Measurements from ENCODE around the gene SPRING1. TPM values are rescaled to one million over a fixed set of nuclear protein-coding genes. Genes with fewer than 3 reads are reported as not detected.

The SPRING1 gene
- total and polyA plus RNA-seq, 4 donors = 6.0 to 11.7 (median 8.4) TPM

- no peak for TF ChIP-seq SP1 (IDR thresholded peaks at IDR 0.05)
- TF ChIP-seq HNF4G (IDR thresholded peaks at IDR 0.05) = no peak
- Histone ChIP-seq H3K27me3 (ENCODE audit: control insufficient read depth in 4 of 4, insufficient read depth in 4 of 4, low read length in 3 of 4) (no peaks in the 10 kb centered on the region), H3K4me1 (ENCODE audit: control insufficient read depth in 4 of 4, insufficient read depth in 4 of 4, low read length in 3 of 4) (no peaks in the 10 kb centered on the region), H3K36me3 (ENCODE audit: control insufficient read depth in 4 of 4, insufficient read depth in 3 of 4, low read depth in 1 of 4, low read length in 3 of 4) (no peaks in the 10 kb centered on the region), H3K9me3 (ENCODE audit: control insufficient read depth in 4 of 4, low read length in 3 of 4) (no peaks in the 10 kb centered on the region), H3K27ac (ENCODE audit: low read depth in 1 of 2, low read length in 2 of 2) (no peak overlapping the region), H3K4me3 (ENCODE audit: low read depth in 1 of 3, low read length in 3 of 3) (no peak overlapping the region), H3K9ac (ENCODE audit: low read depth in 1 of 2, low read length in 2 of 2) (no peak overlapping the region)
- no peak for DNase-seq (ENCODE audit: low spot score)
- 95% methylated on average over 2 of the region's 2 CpGs for WGBS
Observed at GRCh38 chr12:116779597-116779996, 41.7 kb upstream of the SPRING1 start.

GRCh38 chr12:116777245-116777644 is 39.4 kb upstream of the SPRING1 start:
- Histone ChIP-seq H3K4me3 (ENCODE audit: low read depth in 1 of 3, low read length in 3 of 3) (no peak overlapping the region), H3K36me3 (ENCODE audit: control insufficient read depth in 4 of 4, insufficient read depth in 3 of 4, low read depth in 1 of 4, low read length in 3 of 4) (no peaks in the 10 kb centered on the region), H3K4me1 (ENCODE audit: control insufficient read depth in 4 of 4, insufficient read depth in 4 of 4, low read length in 3 of 4) (no peaks in the 10 kb centered on the region), H3K27ac (ENCODE audit: low read depth in 1 of 2, low read length in 2 of 2) (no peak overlapping the region), H3K9me3 (ENCODE audit: control insufficient read depth in 4 of 4, low read length in 3 of 4) (no peaks in the 10 kb centered on the region), H3K9ac (ENCODE audit: low read depth in 1 of 2, low read length in 2 of 2) (no peak overlapping the region), H3K27me3 (ENCODE audit: control insufficient read depth in 4 of 4, insufficient read depth in 4 of 4, low read length in 3 of 4) (no peaks in the 10 kb centered on the region)
- no peak for DNase-seq (ENCODE audit: low spot score)
- WGBS = 98% methylated on average over 1 of the region's 1 CpG
- TF ChIP-seq FOXA2 (IDR thresholded peaks at IDR 0.05) = no peak
- no peak for TF ChIP-seq JUND (IDR thresholded peaks at IDR 0.05)
- no peak for TF ChIP-seq EGR1 (IDR thresholded peaks at IDR 0.05; ENCODE audit: low read depth in 2 of 2)
- no peak for TF ChIP-seq ZBTB33 (IDR thresholded peaks at IDR 0.05)
- TF ChIP-seq HNF4G (IDR thresholded peaks at IDR 0.05) = no peak
- no peak for TF ChIP-seq REST (IDR thresholded peaks at IDR 0.05)
- no peak for TF ChIP-seq HNF4A (conservative IDR thresholded peaks at IDR 0.05)
- no peak for TF ChIP-seq CTCF (IDR thresholded peaks at IDR 0.05; ENCODE audit: low read depth, low read length, missing input control)
- TF ChIP-seq GABPA (IDR thresholded peaks at IDR 0.05 in 1 of 2, conservative IDR thresholded peaks at IDR 0.05 in 1 of 2) = no peak
- no peak for TF ChIP-seq RAD21 (IDR thresholded peaks at IDR 0.05)
- no peak for TF ChIP-seq NR2F2 (IDR thresholded peaks at IDR 0.05)
- TF ChIP-seq ATF3 (IDR thresholded peaks at IDR 0.05) = no peak
- TF ChIP-seq TAF1 (conservative IDR thresholded peaks at IDR 0.05) = no peak
- no peak for TF ChIP-seq SP1 (IDR thresholded peaks at IDR 0.05)
- TF ChIP-seq FOXA1 (IDR thresholded peaks at IDR 0.05) = no peak
